HUES6 (cell line): ENCODE data around the gene IPO9.
"Not testable (repeated sequence)": the region's sequence is repeated elsewhere in the genome, so short reads cannot be mapped to it uniquely, and the experiment has no call there.

Source experiments
- H3K27ac ChIP-seq: 2 replicates; pipeline ENCODE4 v1.7.0; 2013; ENCODE audit warnings: low read depth, mild to moderate bottlenecking, low read length, inconsistent platforms
- H3K27me3 ChIP-seq: 2 replicates; pipeline ENCODE4 v1.6.1; 2013; ENCODE audit warnings: low read length; ENCODE audit not compliant: control insufficient read depth, insufficient read depth
- H3K36me3 ChIP-seq: 2 replicates; pipeline ENCODE4 v1.6.1; 2013; ENCODE audit warnings: low read length; ENCODE audit not compliant: control insufficient read depth, insufficient read depth
- H3K4me1 ChIP-seq: 2 replicates; pipeline ENCODE4 v1.6.1; 2013; ENCODE audit warnings: low read length; ENCODE audit not compliant: control insufficient read depth, insufficient read depth
- H3K4me3 ChIP-seq: 2 replicates; pipeline ENCODE4 v1.5.1; 2013; ENCODE audit warnings: low read depth, low read length
- H3K9ac ChIP-seq: one replicate; pipeline ENCODE4 v1.6.1; 2013; ENCODE audit warnings: mild to moderate bottlenecking, low read length
- H3K9me3 ChIP-seq: 2 replicates; pipeline ENCODE4 v1.6.1; 2013; ENCODE audit warnings: low read depth, low read length; ENCODE audit not compliant: control insufficient read depth, insufficient read depth

IPO9 gene

DNA sequence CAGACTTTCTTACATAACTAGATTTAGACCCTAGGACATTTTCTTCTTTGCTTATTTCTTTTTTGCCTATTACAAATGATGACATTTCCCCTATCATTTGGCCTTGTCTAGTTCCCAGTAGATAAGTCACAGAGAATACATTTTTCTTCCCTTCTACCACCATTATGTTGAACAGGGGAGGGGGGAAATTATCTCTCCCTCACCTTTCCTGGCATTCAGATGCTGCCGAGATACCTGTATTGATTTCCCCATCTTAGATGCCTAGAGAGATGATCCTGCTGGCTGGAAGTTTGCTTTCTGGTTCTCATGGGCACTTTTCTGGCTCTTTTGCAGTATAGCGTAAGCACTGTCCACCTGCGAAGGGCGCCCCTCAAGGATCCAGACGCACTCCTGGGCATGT is 5.7 kb downstream of the IPO9 start:
- no peak overlapping the region for H3K9ac ChIP-seq
- H3K4me3 ChIP-seq = no peak overlapping the region
- H3K4me1 ChIP-seq = peaks cover 5% of the 10 kb centered on the region; the same call in 1 of the 2 replicates
- H3K27me3 ChIP-seq = no peaks in the 10 kb centered on the region
- H3K27ac ChIP-seq = no peak overlapping the region
- no peaks in the 10 kb centered on the region for H3K9me3 ChIP-seq
- peaks cover 27% of the 10 kb centered on the region for H3K36me3 ChIP-seq

DNA sequence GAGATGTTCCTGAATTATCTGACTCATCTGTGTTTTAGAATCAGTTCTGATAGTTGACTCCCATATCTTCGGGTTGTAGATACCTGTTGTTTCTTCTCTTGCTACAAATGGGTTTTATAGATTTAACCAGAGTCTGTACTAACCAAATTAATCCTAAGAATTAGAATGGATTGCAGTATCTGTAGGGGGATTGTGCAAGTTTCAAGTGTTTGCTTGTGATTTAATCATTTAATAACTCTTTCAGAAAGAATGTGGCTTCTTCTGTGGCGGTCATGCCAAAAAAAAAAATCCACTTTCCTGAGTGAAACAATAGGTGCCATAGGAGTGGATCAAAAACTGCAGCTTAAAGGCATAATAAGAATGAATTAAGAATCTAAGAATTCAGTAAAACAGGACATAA is 9.4 kb downstream of the IPO9 start:
- Histone ChIP-seq H3K27me3 (no peaks in the 10 kb centered on the region), H3K9me3 (no peaks in the 10 kb centered on the region), H3K27ac (no peak overlapping the region), H3K9ac (no peak overlapping the region), H3K4me1 (peaks cover 19% of the 10 kb centered on the region), H3K4me3 (no peak overlapping the region), H3K36me3 (peaks cover 30% of the 10 kb centered on the region)

DNA sequence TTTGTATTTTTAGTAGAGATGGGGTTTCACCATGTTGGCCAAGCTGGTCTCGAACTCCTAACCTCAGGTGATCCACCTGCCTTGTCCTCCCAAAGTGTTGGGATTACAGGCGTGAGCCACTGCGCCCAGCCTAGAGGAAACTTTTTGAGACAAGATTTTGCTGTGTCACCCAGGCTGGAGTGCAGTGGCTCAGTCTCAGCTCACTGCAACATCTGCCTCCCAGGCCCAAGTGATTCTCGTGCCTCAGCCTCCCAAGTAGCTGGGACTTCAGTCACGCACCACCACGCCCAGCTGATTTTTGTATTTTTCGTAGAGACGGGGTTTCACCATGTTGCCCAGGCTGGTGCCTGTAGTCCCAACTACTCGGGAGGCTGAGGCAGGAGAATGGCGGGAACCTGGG is 10.1 kb downstream of the IPO9 start:
- not testable (repeated sequence) for H3K4me3 ChIP-seq, H3K9ac ChIP-seq, H3K9me3 ChIP-seq, H3K27me3 ChIP-seq, H3K27ac ChIP-seq
- Histone ChIP-seq H3K36me3 (peaks cover 30% of the 10 kb centered on the region), H3K4me1 (peaks cover 19% of the 10 kb centered on the region)

DNA sequence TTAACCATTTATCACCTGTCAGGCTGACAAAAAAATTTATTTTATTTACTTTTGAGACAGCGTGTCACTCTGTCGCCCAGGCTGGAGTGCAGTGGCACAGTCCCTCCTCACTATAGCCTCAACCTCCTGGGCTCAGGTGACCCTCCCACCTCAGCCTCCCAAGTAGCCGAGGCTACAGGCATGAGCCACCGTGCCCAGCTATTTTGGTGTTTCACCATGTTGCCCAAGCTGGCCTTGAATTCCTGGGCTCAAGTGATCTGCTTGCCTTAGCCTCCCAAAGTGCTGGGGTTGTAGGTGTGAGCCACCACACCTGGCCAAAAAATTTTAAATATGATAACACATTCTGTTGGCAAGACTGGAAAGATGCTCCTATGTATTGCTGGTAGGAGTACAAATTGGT is 11.1 kb downstream of the IPO9 start:
- Histone ChIP-seq H3K36me3 (peaks cover 26% of the 10 kb centered on the region), H3K27me3 (no peaks in the 10 kb centered on the region), H3K4me3 (no peak overlapping the region), H3K9me3 (no peaks in the 10 kb centered on the region), H3K4me1 (peaks cover 19% of the 10 kb centered on the region), H3K9ac (no peak overlapping the region), H3K27ac (no peak overlapping the region)

DNA sequence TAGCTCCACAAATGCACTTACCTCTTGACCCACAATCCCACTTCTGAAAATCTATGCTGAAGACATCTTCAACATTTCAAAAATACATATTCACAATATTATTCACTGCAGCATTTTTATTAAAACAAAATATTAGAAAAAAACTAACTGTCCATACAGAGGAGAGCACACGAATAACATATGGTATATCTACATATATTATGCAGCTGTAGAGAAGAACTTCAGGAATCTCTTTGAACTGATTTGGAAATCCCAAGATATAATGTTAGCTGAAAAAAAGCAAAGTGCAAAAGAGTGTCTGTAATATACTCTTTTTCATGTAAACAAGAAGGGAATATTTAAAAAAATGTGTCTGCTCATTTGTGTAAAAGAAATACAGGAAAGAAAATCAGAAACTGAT is 11.5 kb downstream of the IPO9 start:
- Histone ChIP-seq H3K27me3 (no peaks in the 10 kb centered on the region), H3K27ac (no peak overlapping the region), H3K9ac (no peak overlapping the region), H3K9me3 (no peaks in the 10 kb centered on the region), H3K4me1 (peaks cover 19% of the 10 kb centered on the region), H3K36me3 (peaks cover 21% of the 10 kb centered on the region), H3K4me3 (no peak overlapping the region)

DNA sequence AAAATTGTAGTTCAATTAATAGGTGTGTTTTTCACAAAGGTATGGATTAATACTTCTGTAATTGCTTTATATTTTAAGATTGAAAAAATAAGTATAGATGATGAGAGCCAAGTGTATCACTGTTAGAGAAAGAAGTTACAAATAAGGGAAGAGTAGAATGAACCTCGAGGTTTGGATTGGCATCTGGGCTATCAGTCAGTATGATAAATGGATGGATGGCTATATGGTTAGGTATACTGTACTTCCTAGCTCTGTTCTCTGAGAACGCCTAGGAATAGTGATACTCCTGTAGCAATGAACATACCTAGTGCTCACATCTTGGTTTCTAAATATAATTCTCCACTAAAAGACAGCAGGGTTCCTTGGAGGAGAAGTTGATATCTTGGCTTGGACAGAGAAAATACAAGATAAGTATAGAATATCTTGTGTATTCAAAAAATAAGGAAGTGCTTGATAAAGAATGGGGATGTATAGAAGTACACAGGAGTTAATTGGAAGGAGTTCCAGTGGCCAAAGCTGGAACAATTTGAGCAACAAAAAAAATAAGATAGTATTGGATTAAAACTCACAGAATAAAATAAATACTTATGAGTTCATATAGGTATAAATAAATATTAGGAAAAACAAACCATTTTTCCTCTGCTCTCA is 12.4 kb downstream of the IPO9 start:
- Histone ChIP-seq H3K27me3 (no peaks in the 10 kb centered on the region), H3K27ac (no peak overlapping the region), H3K36me3 (peaks cover 20% of the 10 kb centered on the region), H3K9me3 (no peaks in the 10 kb centered on the region), H3K4me1 (peaks cover 19% of the 10 kb centered on the region), H3K4me3 (no peak overlapping the region), H3K9ac (no peak overlapping the region)

DNA sequence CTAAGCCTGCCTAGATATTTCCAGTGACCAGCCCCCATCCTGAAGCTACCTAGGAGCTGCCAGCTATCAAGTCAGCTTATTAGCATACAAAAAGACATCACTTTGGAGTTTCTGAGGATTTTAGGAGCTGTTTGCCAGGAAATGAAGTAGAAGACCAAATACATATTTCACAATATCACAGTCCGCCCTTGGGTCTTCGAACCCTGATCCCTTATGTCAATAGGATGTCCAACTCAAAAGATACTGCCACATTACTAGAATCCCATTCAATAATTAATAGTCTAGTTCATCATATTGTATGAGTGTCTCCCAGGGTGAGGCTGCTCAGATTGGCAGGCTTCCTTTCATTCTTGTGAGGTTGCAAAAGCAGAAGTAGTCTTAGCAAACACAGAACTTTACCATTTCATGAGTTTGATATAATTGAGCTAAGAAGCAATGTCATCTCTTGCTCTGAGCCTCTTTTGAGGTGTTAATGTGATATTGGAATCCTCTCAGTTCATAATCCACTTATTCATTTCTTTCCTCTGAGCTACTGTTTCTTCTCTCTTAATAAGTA is 13.6 kb downstream of the IPO9 start:
- Histone ChIP-seq H3K9me3 (no peaks in the 10 kb centered on the region), H3K36me3 (peaks cover 21% of the 10 kb centered on the region), H3K4me1 (peaks cover 19% of the 10 kb centered on the region), H3K4me3 (no peak overlapping the region), H3K27ac (no peak overlapping the region), H3K27me3 (no peaks in the 10 kb centered on the region), H3K9ac (no peak overlapping the region)

DNA sequence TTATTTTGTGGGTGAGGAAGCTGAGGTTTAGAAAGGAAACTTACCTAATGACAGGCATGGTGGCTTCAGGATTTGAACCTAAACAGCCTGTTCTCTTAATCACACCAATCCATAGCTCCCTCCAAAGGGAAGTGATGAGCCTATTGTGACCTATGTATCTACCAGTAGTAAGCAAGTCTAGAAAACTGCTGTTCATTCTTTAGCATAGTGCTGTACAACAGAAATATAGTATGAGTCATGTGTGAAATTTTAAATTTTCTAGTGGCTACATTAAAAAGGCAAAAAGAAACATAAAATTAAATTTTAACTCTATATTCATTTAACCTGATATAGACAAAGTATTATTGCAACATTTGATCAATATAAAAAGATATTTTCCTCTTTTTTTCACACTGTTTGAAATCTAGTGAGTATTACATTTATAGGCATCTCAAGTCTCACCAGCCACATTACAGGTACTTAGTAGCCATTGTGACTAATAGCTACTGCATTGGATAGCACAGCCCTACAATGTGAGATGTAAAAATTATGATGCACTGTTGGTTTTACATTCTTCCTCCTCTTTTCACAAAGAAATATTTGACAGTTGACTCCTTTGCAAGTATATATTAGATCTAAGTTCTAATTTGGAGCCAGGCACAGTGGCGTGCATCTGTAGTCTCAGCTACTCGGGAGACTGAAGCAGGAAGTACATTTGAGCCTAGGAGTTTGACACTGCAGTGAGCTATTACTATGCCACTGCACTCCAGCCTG is 16.6 kb downstream of the IPO9 start:
- Histone ChIP-seq H3K27ac (no peak overlapping the region), H3K4me3 (no peak overlapping the region), H3K4me1 (peaks cover 19% of the 10 kb centered on the region), H3K9ac (no peak overlapping the region), H3K27me3 (no peaks in the 10 kb centered on the region), H3K9me3 (no peaks in the 10 kb centered on the region), H3K36me3 (peaks cover 38% of the 10 kb centered on the region)

DNA sequence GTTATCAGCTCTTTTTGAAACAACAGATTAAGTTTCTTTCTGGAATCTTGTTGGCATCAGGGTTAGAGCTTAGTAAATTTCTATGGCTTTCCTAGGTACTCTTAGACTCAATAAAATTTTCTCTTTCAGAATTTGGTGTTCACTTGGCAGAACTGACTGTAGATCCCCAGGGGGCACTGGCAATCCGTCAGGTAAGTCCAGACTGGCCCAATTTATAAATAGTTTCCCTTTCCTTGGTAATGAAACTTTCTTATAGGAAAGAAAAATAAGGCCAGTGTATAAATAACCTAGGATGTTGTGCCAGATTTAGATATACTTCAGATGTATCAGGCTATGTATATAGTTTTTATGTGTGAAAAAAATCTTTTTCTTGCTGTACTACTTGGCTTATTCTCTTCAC is 18.2 kb downstream of the IPO9 start:
- Histone ChIP-seq H3K9me3 (no peaks in the 10 kb centered on the region), H3K27me3 (no peaks in the 10 kb centered on the region), H3K4me1 (peaks cover 7% of the 10 kb centered on the region; the same call in 1 of the 2 replicates), H3K9ac (no peak overlapping the region), H3K36me3 (peaks cover 54% of the 10 kb centered on the region), H3K27ac (no peak overlapping the region), H3K4me3 (no peak overlapping the region)

DNA sequence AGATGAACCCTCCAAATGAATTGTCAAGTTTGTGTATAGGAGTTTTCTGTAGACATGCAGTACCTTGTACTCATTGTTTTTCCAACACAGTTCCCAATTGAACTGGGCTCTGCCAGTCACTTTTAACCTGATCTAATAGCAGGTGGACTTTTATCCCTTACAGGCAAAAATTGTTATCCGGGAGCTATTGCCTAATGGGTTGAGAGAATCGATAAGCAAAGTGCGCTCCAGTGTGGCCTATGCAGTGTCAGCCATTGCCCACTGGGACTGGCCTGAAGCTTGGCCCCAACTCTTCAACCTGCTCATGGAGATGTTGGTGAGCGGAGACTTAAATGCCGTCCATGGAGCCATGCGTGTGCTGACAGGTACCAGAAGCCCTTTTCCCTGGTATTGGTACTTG is 19.3 kb downstream of the IPO9 start:
- no peaks in the 10 kb centered on the region for H3K4me1 ChIP-seq
- H3K4me3 ChIP-seq = no peak overlapping the region
- no peaks in the 10 kb centered on the region for H3K27me3 ChIP-seq
- H3K36me3 ChIP-seq = peaks cover 65% of the 10 kb centered on the region
- no peaks in the 10 kb centered on the region for H3K9me3 ChIP-seq
- H3K9ac ChIP-seq = no peak overlapping the region
- H3K27ac ChIP-seq = no peak overlapping the region

DNA sequence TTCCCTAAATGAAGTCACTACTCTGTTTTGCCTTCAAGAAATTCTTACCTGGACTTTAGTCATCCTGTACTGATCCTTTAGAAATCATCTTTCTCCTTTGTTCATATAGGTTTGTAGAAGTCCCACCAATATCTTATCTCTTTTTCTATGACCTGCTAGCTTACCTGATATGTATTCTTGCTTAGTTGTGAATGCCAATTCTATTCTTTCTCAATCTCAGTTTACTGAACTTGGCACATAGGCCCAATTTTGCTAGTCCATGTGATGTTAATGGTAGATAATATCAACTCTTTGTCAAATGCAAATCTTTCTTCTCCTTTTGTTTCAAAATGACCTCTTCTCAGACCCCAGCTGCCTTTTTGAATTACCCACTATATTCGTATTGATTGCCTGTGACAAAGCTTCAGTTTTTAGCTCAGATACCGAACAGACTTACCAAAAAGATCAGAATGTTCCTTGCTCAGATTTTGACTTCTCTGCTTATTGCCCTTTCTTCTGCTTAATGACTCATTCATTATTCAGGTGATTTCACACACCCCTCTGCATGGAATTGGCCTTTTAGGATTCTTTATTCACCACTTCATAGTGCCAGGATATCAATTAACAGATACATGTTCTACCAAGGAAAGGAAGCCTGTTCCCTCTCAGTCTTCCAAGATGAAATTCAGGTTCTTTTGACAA is 20.6 kb downstream of the IPO9 start:
- Histone ChIP-seq H3K9me3 (no peaks in the 10 kb centered on the region), H3K4me1 (no peaks in the 10 kb centered on the region), H3K36me3 (peaks cover 78% of the 10 kb centered on the region), H3K27me3 (no peaks in the 10 kb centered on the region), H3K9ac (no peak overlapping the region), H3K4me3 (no peak overlapping the region), H3K27ac (no peak overlapping the region)
